GM21423 (cell line): ENCODE results near the gene PRORP.
"Not testable (repeated sequence)": the region's sequence is repeated elsewhere in the genome, so short reads cannot be mapped to it uniquely, and the experiment has no call there.

ENCODE experiments used
- ATAC-seq: cut with Tn5 transposase; IDR thresholded peaks from one replicate; pipeline ENCODE4 v1.9.1; 2021; ENCODE audit warnings: mild to moderate bottlenecking, moderate library complexity; ENCODE audit not compliant: unreplicated experiment

PRORP gene

DNA sequence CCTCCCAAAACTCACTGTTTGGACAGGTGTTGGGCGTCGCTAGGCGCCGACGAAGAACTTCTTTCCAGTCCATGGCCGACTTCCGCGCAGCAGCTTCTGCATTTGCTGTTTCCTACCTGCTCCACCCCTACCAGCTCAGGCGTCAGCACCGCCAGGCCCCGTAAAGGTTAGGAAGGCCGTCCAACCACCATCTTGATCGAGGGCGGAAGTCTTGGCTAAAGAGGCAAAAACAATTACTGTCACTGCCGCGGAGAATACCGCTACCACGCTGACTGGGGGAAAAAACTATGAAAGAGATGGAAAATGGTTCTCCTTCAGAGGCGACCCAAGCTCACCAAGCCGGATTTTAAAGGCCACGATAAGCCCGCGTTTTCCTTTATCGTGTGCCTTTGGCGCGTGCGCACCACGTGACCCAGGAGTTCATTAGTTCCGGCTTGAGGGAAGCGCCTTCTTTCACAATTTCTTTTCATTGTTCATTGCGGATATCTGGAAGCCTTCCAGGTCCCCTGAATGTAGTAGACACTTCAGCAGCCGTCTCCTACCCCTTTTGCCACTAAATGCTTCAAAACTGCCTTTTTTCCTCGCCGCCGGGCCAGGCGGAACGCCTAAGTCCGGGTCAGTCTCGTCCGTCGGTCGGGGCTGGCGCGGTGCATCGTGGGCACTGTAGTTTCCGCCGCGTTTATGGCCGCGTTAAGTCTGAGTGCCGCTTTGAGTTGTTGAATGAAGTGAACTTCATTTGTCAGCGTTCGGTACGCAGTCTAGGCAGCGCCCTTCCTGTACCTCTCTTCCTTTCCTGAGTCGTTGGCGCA is at the start of gene PRORP, which contains the start of gene PPP2R3C:
PRORP (plus strand) TSS at position 666 of the 809 bp plus-strand sequence. CDS start 694 bp downstream, outside the sequence.
PPP2R3C (minus strand) TSS at position 104 of the 809 bp plus-strand sequence; CDS start at position 73, 31 bp downstream.
- ATAC-seq, result peak; percentile 83

DNA sequence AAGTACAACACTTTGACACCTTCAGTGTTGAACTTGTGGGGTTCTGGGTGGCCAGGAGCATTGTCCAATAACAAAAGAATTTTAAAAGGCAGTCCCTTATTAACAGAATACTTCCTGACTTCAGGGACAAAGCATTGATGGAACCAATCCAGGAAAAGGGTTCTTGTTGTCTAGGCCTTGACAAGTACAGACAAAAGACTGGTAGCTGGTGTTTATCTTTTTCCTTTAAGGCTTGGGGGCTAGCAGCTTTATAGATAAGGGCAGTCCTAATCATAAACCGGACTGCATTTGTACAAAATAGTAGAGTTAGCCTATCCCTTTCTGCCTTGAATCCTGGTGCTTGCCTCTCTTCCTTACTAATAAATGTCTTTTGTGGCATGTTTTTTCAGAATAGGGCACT is 48.9 kb upstream of the PRORP start:
- no peak for ATAC-seq

DNA sequence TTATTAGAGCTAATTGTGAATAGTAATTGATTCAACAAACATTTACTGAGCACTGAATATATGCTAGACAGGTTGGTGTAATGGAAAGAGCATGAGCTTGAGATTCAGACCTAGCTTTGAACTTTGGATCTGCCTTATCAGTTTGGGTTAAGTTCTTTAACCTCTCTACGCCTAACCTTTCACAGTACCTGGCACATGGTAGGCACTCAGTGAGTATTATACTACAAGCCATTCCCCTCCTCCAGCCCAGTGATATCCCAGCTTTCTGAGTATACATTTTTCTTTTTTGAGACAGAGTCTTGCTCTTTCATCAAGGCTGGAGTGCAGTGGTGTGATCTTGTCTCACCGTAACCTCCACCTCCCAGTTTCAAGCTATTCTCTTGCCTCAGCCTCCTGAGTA is 44.3 kb upstream of the PRORP start:
- ATAC-seq, result no peak

DNA sequence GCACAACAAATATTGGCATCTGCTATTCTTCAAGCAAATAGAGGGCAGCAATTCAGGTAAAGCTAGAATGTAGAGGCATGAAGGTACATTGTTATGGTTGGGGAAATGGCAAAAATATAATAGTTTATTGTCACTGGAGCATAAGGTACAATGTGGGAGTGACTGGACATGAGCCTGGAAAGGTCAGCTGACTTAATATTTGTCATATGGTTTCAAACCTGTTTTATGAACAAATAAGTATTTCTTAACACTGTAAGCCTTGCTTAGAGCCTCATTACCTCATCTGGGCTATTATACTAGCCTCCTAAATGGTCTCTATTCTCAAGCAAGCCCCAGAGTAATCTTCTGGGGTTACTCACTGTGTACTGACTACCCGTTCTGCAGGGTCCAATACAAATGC is 42.6 kb upstream of the PRORP start:
- no peak for ATAC-seq

GRCh38 chr14:35083530-35084150 is 38.7 kb upstream of the PRORP start:
- no peak for ATAC-seq

- ATAC-seq, result no peak
Observed at GRCh38 chr14:35085441-35085840, 36.9 kb upstream of the PRORP start.

GRCh38 chr14:35088514-35088913 is 33.8 kb upstream of the PRORP start:
- no peak for ATAC-seq

DNA sequence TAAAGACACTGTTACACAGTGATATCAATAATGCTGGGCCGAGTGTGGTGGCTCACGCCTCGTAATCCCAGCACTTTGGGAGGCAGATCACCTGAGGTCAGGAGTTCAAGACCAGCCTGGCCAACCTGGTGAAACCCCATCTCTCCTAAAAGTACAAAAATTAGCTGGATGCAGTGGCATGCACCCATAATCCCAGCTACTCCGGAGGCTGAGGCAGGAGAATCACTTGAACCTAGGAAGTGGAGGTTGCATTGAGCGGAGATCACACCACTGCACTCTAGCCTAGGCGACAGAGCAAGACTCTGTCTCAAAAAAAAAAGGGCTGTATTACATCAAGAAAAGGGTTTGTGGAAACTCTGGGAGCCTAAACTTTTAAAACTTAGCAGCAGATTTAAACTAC is 27.7 kb upstream of the PRORP start:
- ATAC-seq, result not testable (repeated sequence)

- ATAC-seq, result no peak
Observed at GRCh38 chr14:35107866-35108265, 14.5 kb upstream of the PRORP start.

DNA sequence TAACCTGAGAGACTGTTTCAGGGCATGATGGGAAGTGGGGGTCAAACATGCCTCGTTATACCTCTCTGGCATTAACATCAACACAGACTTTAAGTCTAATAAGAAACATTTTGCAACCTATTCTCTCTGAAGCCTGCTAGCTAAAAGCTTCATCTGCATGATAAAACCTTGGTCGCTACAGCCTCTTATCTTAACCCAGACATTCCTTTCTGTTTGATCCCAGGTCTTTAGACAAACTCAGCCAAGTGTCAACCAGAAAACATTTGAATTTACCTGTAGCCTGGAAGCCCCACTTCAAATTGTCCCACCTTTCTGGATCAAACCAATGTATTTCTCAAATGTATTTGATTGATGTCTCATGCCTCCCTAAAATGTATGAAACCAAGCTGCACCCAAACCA is 9.7 kb upstream of the PRORP start:
- no peak for ATAC-seq

- ATAC-seq, result no peak
Observed at GRCh38 chr14:35113308-35113950, 8.9 kb upstream of the PRORP start.

- no peak for ATAC-seq
Observed at GRCh38 chr14:35114036-35114435, 8.3 kb upstream of the PRORP start.

DNA sequence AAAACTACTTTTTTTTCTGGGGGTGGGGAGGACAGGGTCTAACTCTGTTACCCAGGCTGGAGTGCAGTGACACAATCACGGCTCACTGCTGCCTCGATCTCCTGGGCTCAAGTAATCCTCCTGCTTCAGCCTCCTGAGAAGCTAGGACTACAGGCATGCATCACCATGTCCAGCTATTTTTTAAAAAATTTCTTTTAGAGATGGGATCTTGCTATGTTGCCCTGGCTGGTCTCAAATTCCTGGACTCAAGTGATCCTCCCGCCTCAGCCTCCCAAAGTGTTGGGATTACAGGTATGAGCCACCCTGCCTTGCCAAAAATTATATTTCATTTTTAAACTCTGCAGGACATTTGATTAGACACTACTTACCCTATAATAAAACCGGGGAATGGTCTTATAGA is 6.1 kb upstream of the PRORP start:
- no peak for ATAC-seq

GRCh38 chr14:35117112-35117511 is 5.2 kb upstream of the PRORP start:
- no peak for ATAC-seq

- ATAC-seq, result no peak
Observed at GRCh38 chr14:35121026-35121886, 1.1 kb upstream of the PRORP start.

- no peak for ATAC-seq
Observed at GRCh38 chr14:35122696-35123387, 490 bp downstream of the PRORP start.

- no peak for ATAC-seq
Observed at GRCh38 chr14:35123388-35123703, 994 bp downstream of the PRORP start.

- no peak for ATAC-seq
Observed at GRCh38 chr14:35124127-35124526, 1.8 kb downstream of the PRORP start.

DNA sequence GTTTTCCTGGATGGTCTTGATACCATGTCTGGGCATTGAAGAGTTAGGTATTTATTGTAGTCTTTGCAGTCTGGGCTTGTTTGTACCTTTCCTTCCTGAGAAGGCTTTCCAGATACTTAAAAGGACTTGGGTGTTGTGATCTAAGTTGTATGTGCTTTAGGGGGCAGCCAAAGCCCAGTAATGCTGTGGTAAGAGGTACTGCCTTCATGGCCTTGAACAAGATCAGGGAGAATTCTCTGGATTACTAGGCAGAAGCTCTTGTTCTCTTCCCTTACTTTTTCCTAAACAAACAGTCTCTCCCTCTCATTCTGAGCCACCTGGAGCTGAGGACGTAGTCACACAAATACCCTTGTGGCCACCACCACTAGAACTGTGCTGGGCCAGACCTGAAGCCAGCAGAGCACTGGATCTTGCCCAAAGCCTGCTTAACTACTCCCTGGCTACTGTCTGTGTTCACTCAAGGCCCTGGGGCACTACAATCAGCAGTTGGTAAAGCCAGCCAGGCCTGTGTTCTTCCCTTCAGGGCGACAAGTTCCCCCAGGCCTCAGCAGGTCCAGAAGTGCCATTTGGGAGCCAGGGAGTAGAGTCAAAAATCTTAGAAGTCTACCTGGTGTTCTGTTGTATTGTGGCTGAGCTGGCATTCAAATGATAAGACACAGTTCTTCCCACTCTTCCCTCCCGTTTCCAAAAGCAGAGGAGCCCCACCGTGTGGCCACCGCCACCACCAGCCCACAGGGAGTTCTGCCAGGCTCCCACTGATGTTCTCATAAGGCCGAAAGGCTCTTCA is 11.4 kb downstream of the PRORP start:
- ATAC-seq, result no peak
